Measurements from ENCODE around the gene LAMA4.

The LAMA4 gene

DNA sequence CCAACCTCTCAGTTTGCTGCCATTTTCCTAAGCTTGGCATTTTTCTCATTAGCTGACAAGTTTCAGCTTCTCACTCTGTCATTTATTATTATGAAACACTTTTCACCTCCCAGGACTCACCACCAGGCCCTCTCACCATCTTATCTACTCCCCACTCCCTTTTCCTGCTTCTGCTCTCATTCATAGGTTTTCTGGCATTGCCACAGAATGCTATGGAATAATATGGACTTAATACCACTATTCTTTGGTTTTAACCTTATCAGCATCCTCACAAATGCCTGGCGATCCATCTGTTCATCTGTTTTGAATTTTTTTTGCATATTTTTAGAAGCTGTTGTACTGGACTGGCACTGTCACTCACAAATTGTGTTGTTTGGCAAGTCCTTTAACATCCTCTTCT, 16.4 kb upstream of the LAMA4 start:
- no peak for DNase-seq

DNA sequence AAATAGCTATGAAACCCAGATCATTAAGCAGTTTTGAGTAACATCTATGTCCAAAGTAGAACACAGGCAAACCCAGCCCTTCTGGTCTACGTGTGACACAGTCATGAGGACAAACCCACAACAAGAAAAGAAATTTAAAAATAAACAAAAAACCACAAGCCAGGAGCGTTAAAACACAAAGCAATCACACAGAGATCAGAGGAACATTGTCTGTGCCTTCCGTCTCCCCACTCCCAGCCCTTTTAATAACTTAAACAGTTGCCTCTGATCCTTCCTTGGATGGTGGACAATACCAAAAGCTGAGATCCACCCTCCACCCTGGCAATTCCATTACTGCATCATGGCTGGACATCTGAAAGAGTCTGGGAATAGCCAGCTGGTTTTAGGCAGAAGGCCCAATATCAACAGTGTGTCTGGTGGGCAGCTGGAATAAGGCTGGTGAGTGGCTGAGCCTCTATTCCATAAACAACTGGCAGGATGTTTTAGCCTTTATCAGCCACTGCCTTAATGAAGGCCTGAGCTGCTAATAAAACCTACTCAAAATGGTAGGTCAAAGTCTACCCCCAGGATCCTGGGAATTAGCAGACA, 15.7 kb upstream of the LAMA4 start:
- DNase-seq: no peak

DNA sequence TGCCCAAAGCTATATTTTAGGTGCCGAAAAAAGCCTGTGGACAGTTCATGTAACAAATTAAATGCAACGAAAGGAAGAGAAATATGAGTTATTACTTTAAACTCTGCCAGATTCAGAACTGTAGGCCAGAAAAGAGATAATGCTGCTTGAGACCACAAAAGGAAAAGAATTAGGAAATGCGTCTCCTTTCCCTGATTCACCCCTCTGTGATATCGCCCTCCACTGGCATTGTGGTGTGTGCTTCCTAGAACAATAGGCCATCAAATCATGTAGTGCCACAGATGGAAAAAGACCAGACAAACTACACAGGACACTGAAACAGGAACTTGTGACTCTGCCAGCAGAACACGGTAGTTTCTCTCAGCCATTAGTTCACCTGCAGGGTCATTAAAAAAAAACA, 14.7 kb upstream of the LAMA4 start:
- DNase-seq: no peak

DNA sequence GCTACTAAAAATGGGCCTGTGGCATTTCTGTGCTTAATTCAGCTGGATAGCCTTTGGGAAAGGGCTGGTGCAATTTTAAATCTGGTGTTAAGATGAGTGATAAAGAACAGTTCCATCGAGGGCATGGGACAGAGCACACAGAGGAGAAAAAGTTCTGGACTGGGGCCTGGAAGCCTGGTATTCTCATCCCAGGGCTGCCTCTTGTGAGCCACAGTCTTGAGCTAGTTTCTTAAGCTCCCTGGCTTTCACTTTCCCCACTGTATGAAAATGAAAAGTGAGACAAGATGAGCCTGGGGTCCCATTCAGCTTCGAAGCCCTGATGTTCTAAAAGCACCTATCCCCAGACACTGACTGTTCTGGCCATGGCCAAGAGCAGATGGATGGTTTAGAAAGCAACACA, 14.3 kb upstream of the LAMA4 start:
- DNase-seq: no peak

DNA sequence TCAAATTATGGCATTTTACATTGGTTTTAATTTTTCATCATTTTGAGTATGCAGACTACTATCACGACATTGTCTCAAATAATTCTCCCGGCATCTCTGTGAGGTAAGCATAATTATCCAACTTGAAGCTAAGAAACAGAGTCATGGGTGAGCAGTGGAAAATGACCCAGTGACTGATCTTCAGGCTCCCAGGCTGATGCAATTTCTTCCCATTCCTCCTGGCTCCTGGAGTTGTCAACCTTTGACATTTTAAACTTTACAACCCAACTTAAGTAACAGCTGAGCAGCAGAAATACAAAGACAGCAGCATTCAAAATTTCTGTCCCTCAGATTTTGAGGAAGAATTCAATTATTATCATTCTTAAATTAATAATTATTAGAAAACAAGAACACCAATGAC, 13.7 kb upstream of the LAMA4 start:
- no peak for DNase-seq

DNA sequence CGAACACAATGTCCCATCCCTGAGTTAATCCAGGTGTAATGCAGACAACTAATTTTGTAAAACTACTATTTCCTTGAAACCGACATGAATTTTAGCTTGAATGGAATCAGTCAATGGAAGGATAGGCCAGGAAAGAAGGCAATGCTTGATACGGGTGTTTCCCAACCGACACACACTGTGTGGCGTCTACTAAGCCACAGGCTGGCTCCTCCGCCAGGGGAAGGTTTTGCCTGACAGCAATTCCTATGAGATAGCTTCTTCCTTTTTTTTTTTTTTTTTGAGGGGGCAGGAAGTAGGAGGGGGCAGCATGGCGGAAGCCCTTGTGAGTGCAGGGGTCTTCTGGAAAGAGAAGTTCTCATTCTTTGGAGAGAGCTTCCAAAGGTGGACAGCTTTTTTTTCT, 12.0 kb upstream of the LAMA4 start:
- DNase-seq: no peak

DNA sequence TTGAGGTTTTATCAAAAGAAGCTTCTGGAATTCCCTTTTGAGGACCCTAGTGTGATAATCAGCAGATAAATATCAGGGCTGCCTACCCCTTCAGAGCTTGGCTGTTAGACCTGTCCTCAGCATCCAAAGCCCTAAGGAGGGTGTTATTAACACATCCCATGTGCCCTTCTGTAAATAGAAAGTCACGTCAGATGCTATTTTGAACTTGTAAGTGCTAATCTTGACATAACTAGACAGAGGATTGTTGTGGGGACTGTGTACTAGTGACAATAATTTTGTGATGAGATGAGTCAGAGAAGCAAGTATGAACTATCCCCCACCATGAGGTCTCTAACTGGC, 4.9 kb upstream of the LAMA4 start:
- DNase-seq: no peak

DNA sequence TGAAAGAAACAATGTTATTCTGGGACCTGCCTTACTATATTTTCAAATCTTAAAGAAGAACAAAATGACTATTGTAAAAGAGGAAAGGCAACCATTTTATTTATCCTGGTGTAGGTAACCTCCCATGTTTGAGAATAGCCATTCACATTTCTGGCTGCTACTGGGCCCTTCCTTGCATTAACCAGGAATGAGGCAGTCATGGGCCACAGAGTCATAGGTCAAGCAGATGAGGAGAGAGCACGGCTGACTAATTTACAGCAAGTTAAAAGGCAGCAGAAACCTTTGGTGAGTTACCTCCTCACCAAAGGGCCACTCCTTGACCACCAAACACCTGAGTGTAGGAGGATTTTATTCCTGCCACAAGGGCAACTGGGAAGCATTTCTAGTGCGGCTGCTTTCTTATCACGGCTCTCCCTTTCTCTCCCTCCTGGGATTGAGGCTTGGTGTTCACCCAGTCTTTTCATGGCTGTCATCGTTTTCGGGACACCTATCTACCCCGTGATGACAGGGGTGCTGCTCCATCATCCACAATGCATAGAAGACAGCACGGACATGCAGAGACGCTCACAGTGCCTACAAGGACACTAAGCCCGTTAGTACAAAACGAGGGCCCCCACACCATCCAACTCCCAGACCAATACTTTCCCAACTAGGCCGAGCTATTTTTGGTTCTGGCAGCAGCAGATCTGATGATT, 4.4 kb upstream of the LAMA4 start:
- DNase-seq: no peak

DNA sequence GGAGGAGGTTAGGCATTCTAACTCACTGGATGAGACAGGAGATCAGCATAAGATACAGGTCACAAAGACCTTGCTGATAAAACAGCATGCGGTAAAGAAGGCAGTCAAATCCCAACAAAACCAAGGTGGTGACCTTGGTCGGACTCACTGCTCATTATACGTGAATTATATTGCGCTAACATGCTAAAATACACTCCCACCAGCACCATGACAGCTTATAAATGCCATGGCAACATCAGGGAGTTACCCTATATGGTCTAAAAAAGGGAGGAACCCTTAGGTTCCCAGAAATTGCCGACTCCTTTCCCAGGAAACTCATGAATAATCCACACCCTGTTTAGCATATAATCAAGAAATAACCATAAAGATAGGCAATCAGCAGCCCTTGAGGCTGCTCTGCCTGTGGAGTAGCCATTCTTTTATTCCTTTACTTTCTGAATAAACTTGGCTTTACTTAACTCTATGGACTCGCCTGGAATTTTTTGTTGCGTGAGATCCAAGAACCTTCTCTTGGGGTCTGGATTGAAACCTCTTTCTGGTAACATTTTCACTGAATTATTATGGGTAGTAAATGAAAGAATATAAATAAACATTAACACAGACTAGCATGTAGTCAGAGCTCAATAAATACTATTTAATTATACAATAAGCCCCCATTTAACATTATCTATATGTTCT, 3.0 kb upstream of the LAMA4 start:
- no peak for DNase-seq

DNA sequence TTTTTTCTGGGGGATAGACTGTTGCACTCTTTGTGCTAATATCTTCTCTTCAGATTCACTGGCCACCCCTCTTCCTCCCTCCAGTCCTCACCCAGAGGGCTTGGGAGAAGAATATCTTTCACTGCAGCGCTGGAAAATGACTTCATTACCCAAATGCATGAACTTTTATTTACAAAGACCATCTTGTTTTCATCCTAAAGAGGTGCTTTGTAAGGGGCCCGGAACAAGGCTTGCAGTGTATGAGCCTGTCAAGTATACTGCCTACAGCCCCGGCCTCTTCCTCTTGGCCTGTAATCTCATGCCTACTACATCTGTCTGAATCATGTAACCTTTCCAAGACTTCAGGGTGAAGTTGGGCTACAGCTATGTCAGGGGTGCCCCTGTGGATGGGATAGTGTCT, 554 bp upstream of the LAMA4 start:
- no peak for DNase-seq

DNA sequence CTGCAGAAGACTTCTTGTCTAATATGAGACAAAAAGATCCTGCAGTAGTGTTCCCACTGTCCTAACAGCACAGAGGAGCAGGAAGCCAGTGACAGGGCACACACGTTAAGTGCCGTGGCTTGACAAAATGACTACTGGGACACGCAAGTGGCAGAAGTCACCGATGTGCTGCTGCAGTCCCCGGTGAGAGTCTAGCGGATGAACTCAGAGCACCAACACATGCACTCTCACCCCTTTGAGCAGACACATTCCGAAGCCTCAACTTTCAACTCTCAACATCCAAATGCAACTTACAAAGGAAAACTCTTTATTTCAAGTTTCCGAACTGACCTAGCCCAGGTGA, 898 bp downstream of the LAMA4 start:
- no peak for DNase-seq

DNA sequence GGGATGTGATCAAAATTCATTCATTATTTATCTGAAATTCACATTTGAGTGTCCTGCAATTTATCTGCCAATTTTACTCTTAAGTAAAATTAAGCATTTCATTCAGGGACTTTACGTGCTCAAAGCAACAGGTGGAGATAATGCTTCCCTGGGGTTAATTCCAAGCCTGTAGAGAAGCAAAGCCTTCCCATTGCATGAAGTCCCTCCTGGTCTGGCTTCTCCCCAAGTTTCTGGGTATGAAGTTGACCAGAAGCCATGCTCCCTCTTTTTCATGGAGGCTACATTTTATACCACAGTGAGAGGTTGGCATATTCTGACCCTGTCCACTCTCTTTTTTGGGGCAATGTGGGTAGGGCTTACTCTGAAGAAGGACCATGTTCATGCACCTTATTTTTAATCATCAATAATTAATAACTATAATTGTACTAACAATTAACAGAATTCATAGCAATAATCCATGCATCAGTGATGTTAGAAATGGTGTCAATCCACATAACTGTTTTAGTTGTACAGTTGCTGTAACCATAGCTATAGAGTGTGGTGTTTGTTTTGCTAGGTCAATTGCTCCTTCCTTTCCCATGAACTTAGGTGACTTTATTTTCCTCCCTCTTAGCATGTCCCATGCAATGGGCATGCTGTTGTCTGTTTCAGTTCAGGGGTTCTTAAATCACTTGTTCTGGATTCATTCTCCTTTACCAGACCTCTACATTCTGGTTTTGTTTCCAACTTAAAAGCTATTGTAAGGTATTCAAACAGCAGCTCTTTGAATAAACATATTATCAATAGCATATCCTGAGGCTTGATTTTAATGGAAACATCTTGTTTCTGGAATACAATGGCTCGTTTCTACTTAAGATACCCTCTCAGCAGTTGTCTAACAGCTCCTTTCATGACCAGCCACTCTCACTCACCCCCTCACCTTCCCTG, 1.5 kb downstream of the LAMA4 start:
- DNase-seq: no peak

DNA sequence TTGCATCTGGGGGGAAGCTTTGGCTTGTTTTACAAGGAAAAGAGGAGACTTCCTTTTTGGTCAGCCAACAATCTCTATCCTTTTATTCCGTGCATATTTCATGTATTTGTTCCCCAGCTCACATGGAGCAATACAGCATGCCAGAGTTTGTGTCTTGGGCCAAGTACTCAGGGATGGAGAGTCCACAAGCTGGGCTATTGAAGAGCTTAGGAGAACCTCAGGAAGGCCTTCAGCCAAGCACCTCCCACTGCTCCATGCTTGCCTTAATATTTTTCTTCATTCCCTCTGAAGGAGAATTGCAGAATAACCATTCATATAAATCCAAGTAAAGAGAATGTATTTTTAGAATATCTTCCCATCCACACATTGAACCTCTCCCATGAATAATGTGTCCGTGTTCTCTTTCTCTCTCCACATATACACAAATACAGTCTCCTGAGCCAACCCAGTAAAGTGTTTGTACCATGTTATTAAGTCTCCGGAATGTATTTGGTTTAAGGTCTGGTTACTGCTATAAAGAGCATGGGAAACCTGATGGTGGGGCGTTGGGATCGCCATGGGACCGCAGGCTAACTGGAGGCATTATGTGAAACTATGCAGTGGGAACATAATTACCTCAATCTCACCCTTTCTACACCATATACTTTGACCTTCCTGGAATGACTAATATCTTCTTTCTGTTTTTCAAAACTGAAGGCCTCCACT, 3.0 kb downstream of the LAMA4 start:
- no peak for DNase-seq

DNA sequence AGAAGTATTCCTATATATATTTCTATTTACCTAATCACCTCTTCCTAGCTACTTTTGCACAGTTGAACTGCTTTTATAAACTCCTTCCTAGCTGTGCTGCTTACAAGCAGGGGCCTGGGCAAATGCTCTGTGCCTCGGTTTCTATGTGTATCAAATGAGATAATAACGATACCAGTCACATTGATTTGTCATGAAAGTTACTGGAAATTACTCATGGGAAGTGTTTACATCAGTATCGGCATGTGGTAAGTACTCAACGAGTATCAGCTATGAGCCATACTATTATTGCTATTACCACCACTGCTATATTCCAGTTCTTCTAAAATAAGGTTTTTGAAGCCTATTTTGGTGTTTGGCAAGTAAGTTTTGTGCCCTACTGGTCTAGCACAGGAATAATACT, 4.9 kb downstream of the LAMA4 start:
- DNase-seq: no peak

DNA sequence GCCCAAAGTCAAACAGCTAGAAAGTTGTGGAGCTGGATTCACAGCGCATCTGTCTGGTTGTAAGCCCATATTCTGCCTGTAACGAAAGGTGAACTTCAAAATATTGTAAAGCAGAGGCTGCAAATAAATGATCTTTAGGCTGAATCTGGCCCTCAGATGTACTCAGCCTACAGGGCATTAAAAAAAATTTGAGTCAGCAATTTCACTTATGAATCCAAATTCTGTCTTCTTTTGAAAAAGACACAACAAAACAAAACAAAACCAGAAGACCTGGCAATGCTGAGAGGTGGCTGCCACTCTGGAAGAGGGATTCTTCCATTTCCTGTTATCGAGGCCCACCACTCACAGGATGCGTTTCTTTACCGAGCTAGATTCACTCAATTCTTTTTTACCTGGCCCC, 7.1 kb downstream of the LAMA4 start:
- no peak for DNase-seq

DNA sequence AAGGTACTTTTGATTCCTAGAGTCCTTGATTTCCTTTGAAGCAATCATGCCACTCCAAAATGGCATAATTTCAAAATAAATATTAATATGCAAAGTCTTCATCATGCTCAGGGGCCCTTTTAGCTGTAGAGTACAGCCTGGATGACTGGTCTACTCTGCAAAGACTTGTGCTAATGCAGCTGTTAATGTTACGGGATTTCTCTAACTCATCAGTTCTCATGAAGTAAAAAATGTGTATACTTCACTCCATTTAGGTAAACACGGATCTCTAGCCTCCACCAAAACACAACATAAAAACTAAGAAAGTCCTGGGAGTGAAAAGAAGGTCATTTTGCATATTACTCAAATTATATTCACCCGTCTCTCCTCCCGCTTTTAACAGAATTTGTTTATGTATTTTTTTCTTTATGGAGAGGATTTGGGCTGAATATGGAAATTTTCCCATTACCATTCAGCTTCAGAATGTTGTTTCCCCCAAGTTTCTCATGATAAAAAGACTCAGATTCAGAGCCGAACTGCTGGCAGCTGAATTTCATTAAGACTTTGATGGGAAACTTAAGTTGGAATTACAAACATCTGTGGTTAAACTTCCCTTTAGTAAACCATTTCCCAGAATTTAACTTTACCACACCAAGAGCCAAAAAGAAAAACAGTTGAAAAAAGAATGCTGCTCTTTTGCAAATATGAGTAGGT, 8.7 kb downstream of the LAMA4 start:
- DNase-seq: no peak

DNA sequence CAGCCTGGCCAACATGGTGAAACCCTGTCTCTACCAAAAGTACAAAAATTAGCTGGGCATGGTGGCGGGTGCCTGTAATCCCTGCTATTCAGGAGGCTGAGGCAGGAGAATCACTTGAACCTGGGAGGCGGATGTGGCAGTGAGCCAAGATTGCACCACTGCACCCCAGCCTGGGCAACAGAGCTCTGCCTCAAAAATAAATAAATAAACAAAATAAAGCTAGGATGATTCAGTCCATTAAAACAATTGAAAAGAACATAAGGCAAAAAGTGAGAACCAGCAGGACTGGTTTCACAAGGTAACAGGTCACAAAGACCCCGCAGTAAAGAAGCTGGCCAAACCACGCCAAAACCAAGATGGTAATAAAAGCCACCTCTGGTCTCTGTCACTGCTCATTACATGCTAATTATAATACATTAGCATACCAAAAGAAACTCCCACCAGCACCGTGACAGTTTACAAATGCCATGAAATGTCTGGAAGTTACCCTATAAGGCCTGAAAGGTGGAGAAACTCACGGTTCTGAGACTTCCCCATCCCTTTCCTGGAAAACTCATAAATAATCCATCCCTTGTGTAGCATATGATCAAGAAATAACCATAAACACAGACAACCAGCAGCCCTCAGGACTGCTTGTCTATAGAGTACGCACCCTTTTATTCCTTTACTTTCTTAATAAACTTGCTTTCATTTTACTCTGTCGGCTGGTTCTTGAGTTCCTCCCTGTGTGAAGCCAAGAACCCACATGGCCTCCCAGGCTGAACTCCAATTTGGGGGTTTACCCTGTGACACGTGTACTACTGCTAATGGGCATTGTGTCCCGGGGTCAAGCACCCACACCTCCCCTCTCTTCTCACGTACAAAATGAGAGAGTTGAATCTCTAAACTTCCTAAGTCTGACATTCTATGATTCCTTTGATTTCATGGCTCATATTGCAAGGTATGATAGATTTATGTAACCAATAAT, 10.2 kb downstream of the LAMA4 start:
- no peak for DNase-seq

DNA sequence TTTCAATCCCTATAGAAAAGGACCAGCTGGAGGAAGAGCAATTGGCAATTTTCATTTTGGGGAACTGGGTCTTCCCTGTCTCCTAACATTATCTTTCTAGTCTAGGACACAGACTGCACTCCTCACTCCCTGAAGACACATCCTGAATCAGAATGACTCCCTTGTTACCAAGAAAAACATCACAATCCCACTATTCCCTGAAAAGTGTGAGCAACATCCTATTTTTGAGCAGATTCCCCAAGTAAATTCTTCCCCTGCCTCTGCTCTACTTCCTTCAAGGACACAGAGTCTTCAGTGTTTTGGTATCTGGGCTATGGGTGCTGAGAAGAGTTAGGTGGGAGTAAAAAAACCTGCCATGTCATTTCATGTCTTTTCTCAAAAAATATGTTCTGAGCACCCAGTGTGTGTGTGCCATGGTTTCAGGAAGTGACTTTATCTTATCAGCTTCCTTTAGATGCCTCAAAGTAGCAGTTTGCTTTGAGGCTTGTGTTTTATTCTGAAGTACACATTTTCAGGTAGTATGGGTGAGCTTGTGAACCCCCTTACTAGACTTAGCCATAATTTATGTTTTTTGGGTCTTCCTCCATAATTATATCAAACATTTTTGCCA, 12.4 kb downstream of the LAMA4 start:
- DNase-seq: no peak

DNA sequence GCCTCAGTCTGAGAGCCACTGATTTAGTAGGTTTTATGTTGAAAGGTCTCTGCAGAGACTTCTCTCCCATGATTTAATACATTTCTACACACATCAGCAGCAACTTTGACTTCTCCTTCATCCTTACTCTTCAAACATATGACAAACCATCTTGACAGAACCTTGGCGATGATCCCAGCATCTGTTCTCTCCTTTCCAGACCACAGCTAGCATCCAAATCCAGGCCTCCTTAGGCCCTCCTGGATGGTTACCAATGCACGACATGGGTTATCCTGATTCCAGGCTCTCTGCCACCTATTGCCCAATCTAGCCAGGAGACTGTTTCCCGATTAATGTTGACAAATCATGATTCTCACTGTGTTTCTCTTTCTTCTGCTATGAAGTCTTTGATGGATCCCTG, 16.8 kb downstream of the LAMA4 start:
- DNase-seq: no peak

DNA sequence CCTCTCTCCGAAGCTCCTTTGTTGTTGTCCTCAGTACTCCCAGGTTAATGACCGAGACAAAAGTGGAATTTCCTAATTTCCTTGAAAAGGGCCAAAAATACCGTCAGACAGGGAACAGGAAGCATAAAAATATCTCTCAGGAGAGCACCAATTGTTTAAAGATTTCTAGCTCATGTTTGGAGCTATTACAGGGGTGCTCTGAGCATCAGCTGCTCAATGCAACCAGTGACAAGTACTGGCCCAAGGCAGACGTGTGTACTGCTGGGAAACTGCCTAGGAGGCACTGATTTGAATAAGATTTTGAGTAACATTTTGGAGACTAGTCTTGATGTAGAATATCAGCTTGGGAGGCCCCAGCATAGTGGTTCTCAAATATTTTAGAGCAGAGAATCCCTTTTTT, 17.3 kb downstream of the LAMA4 start:
- DNase-seq: no peak

DNA sequence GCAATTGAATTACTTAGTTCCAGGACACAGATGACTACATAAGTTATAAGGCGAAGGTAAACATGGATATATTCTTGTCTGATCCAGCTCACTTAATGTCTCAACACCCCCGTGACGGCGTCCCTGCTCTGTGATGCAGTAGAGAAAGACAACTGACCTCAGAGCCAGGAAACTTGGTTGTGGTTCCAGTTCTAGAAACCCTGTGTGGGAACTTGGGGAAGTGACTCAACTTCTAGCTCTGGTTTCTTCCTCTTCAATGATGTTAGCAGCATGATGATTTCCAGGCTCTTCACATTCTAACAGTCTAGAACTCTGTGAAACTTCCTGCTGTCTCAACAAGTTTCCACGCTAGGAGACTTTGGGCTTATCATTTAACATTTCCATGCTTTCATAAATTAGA, 18.4 kb downstream of the LAMA4 start:
- no peak for DNase-seq

Measured in 8988T (cell line).